D721Med (cell line): ENCODE results near the gene IKZF3.
"Not testable (repeated sequence)": the region's sequence is repeated elsewhere in the genome, so short reads cannot be mapped to it uniquely, and the experiment has no call there.

ENCODE experiments used
- DNase-seq: peaks from one replicate; pipeline ENCODE4 v3.0.0; 2011; ENCODE audit warnings: low spot score; ENCODE audit not compliant: insufficient read length
- FAIRE-seq: peaks from 2 replicates; lab custom pipeline; 2011; peaks lifted over from hg19 to GRCh38; lab: Jason Lieb, UNC
- CTCF ChIP-seq: IDR thresholded peaks from 2 replicates; pipeline ENCODE4 v1.5.1; 2012; ENCODE audit warnings: mild to moderate bottlenecking, control low read depth; ENCODE audit not compliant: insufficient read depth; ENCODE audit errors: missing control alignments

IKZF3 gene

DNA sequence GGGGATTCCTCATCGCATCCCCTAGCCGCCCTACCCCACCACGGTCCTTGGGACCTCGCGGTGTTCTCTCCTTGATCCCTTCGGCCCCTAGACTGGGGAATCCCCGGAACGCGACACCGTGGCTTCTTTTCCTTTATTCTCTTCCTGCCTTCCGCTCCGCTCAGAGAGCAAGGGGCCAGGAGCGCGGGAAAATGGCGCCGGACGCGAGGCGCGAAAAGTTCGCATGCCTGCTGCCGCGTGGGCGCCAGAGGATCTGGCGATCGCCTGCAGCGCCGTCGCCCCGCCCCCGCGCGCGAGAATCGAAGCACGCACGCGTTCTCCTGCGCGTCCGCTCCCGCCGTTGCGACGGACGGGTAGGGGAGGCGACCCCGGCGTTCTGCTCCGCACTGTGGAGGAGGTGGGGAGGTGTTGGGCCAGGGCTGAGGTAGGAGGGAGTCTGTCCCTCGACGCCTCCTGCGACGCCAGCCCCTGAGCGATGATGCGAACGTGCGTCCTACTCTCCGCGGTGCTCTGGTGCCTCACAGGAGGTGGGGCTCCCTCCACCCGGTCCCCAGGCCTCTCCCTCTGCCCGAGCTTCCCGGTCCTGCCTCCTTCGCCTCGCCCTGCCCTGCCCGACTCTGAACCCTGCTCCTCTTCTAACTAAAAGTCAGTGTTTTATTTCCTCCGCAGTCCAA is 3.9 kb upstream of the IKZF3 start, which contains the start of gene ZPBP2:
ZPBP2 (plus strand) TSS at position 323 of the 674 bp plus-strand sequence; CDS start at position 476, 153 bp downstream.
- DNase-seq = no peak
- no peak for FAIRE-seq
- no peak for TF ChIP-seq CTCF

GRCh38 chr17:39867084-39867879 is 3.2 kb upstream of the IKZF3 start:
- no peak for DNase-seq
- no peak for FAIRE-seq
- TF ChIP-seq CTCF = no peak

DNA sequence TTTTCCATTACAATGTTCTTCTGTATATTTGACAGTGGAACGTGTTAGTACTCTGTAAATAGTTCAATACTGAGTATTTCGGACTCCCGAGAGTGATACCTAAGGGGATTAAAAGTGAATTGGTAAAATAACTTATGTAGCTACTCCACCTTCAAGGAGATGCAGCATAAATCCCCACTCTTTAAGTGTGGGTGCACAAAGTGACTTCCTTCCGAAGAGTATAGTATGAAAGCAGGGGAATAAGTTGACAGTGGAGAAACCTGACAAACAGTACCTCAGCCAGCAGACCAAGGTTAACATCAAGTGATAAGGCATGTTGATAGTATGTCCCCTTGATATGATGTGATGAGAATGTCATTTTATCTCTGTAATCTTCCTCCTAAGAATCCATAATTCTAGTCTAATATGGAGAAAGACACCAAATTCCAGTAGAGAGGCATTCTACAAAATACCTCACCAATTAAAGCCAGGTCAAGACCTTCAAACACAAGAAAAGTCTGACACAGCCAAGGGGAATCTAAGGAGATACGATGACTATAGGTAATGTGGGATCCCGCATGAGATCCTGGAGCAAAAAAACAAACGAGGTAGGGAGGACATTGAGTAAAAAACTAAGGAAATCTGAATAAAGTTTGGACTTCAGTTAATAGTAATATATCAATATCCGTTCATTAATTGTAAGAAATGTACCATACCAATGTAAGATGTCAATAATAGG is 2.1 kb upstream of the IKZF3 start:
- no peak for DNase-seq
- no peak for TF ChIP-seq CTCF
- no peak for FAIRE-seq

GRCh38 chr17:39863244-39863917 is 731 bp downstream of the IKZF3 start:
- no peak for DNase-seq
- FAIRE-seq = no peak
- TF ChIP-seq CTCF = no peak

DNA sequence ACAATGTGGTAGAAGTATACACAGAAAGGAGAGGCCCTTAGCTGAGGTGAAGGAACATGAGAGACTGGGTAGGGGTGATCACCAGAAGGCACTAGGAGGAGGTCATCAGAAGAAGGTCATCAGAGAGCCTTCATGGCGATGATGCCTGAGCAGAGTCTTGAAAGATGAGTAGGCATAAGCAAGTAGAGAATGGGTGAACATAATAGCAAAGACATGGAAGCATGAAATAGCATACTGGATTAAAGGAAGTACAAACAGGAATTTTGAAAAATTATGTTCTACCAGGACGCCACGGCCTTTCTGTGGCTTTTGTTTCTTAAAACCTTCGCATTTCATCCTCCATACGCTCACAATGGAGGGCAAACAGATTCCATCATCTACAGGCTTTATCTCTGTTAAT is 2.9 kb downstream of the IKZF3 start:
- DNase-seq = no peak
- no peak for TF ChIP-seq CTCF
- no peak for FAIRE-seq

GRCh38 chr17:39855911-39856649 is 8.0 kb downstream of the IKZF3 start:
- not testable (repeated sequence) for FAIRE-seq

More at GRCh38 chr17:39855911-39856649, 8.0 kb downstream of the IKZF3 start:
- DNase-seq = not testable (repeated sequence)
